ENCODE measurements around the gene FBXW4.
A peak's percentile ranks its signal among the peaks of the same experiment; 100 is the strongest.

Gene FBXW4

DNA sequence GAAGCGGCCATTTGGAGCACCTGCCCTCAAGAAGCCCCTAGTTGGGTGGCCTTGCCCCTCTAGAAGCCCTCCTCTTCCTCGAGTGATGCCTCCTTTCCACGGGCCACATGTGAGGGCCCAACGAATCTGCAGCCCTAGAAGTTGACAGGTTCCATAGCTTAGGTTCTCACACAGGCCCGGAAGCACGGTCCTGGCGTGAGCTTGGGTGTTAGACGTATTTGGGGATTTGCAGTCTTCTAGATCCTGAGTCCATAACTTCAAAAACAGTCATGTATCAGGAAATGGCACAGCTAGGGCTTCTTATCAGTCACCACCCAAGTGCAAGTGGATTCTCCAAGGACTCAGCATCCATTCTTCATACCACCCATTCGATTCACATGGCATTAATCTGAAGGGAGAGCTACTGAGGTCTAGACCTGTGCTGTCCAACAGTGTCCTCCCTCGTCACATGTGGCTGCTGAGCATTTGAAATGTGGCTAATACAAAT lies 477 bp upstream of the FBXW4 start:
- no peak for DNase-seq

DNA sequence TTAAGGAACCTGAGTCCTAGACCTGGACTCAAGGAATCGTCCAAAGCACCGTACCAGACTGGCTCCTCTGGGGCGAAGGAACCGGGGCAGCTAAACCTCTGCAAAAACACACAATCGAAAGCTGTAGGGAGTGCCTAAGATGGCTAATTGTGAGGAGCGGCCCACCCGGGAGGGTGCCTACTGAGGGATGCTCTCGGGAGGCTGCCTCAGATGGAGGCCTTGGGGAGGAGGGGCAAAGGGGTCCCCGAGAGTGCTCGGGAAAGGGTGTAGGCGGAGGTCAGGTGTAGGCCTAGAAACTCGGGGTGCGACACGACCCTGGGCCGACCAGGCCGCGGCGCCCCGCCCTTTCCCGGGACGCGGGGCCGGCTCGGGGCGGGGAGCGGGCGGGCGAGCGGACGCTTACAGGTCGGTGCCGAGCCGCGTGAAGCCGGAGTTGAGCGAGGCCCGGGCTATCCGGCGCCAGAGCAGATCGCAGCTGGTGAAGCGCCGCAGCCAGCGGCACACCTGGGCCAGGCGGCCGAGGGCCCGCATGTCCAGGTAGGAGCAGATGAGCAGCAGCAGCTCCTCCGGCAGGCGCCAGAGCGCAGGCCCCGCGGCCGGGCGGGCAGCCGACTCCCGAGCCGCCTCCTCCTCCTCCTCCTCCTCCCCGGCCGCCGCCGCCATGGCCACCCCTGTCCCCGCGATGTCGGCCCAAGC lies 844 bp downstream of the FBXW4 start:
- DNase-seq, result peak; percentile 68

DNA sequence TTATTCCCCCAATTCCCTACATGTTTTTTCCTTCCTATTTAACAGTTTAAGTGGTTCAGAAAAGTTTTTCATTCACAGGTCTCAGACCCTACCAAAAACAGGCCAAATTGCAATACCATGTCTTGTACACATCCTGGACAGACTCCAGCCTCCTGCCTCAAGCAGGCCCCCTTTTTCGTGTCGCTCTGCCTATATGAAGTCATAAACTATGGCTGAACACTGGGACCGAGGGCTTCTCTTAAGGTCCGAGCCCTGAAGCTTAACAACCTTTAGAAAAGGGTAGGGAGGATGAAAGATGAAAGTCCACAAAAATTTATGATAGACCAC lies 1.4 kb downstream of the FBXW4 start:
- no peak for DNase-seq

DNA sequence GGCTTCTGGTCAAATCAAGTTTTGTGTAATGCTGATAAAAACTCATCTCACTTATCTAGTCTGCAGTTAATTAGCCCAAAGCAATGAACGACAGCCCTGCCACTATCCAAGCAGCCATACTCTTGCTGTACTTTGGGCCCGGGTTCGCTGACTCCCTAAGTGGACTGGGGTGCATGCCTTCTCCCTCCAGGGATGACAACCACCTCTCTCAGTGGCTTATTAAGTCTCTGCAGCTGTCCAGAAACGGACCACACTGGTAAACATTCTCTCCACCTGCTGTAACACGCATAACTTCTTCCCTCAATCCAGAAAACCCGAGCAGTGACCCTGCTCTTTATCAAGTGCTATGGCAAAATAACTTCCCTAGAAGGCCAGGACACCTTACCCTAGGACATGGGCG lies 3.9 kb downstream of the FBXW4 start:
- DNase-seq, result no peak

DNA sequence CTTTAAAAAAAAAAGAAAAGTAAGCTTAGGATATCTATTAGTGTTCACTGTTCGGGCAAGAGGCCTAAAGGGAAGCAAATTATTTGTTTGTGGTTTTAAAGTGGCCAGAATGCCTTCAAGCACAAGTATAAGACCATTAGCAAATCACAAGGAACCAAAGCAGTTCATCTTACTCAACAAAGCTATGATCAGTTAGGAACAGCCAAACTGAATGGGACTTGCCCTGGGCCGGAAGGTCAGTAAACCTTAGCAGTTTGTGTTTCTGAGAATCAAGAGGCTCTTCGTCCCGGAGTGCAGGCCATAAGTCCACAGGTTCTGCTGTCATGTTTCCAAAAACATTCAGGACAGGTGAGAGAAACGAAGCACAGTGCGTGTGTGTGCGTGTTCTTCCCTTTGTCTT lies 4.5 kb downstream of the FBXW4 start:
- no peak for DNase-seq

DNA sequence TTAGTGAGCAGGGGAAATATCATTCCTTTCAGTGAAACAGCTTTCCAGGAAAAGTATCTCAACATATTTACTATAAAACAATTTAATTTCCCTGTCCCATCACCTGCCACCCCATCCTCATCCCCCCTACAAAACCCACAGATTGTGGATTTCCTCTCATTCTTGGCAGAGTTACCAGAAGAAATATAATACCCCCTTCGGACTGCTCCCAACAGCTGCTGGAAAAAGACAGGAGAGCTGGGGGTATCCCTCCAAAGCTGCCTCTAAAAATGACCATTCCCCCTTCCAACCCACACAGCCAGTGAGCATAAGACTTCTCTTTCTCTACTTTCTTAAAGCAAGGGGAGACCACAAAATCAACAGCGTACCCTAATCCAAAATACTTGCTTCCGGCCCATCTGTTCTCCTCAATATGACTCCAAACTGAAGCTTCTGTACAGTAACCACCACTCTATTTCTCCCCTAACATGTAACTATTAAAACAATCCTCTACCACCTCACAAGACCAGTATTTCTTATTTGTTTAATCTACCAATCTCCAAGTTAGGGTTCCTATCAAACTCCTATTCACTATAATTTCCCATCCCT lies 7.8 kb downstream of the FBXW4 start:
- no peak for DNase-seq

DNA sequence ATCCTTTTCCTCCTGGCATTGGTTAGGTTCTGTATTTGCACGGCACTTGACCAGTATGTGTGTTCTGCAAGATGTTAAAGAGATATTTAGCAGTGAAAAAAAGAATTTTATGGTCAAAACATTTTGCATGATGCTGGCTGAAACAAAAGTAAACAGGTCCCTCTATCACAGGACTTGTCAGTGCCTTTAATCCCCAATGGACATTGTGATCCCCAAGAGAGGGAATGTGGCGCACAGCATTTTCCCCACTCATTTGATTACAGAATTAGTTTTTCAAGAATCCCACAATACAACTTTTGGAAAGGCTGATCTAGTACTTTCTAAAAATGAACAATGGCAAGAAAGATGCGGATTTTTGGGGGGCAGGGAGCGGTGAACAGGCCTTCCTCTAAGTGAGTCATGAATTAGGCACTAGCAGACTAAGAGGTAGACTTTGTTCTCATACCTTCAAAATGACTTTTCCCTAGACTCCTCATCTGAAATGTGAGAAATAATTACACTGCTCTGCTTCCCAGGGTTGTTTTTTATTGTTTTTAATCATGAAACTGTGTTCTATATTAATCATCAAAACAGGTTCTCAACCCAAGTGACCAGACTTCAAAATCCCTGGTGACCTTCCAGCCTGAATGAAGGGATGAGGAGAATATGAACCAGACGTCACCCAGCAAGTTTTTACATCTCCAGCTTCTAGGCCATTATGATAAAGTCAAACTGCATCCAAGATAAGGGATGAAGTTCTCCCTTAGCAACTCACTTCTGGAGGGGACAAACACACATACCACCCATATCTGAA lies 8.6 kb downstream of the FBXW4 start:
- DNase-seq, result no peak

DNA sequence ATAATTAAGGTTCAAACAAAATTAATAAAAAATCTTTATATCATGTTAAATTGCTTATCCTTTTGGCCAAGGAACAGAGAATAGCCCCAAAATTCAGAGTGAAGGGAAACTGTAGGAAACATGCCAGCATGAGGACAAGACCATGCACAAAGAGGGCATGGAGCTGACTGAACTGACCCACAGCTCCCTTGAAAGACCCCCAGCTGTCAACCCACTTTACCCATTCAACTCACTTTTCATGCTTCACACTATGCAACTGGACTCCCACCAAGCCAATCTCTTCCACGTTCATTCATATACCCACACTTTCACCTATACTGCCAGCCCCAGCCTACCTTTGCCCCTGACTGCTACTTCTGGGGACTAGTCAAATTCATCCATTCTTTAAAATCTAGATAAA lies 10.2 kb downstream of the FBXW4 start:
- DNase-seq, result no peak

DNA sequence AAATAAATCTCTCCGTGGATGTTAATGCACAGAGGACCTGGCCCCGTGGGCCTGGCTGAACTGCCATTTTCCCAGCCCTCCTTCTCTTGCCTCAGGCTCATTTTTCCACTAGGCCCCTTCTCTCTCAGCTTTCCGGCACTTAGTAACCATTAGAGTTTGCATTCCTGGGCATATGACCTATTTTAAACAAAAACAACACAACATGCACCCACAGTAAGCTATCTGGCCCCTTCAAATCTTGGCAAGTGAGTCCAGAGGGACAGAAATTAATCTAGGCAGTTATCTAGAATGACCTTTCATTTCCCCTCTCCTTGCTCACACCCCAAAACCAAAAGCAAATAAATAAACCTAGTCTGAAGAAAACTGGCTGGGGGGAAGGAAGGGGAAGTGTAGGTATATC lies 11.7 kb downstream of the FBXW4 start:
- DNase-seq, result no peak

DNA sequence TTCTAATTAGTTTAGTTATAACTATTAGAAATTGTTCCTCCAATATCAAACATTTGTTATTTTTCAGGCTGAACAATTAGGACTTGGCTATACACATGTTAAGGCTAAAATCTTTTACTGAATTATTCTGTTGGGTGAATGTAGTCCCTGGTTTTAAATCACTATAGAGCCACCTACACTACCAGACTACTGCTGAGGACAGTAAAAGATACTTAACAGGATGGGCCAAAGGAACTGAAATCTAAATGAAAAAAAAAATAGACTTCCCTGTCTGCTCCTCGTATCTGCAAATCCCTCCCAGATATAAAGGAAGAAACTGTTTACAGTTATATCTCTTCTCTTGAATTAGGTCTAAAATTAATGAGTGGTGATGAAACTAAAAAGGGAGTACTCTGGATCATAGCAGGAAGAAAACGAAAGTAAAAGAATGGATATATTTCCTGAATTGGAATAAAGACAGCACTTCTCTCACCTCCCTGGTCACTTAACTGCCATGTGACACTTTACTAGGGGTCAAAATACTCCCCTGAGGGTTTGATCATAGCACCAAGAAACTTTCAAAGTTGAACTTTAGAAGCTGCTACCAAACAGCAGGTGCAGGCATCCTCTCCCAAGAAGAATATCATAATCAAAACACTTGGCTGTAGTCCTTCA lies 12.7 kb downstream of the FBXW4 start:
- no peak for DNase-seq

DNA sequence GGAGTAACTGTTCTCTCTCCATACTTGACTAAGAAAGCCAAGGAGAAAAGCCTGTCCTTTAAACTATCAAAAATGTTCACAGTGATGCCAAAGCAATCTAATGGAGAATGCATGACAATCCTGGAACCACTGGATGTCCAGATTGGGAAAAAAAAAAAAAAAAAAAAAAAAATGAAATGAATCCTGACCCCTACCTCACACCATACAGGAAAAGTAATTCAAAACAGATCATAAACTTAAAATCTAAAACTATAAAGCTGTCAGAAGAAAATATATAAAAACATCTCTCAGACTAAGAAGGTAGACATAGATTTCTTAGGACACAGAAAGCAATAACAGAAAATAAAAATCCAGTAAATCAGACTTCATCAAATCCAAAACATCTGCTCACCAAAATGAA lies 18.4 kb downstream of the FBXW4 start:
- no peak for DNase-seq

DNA sequence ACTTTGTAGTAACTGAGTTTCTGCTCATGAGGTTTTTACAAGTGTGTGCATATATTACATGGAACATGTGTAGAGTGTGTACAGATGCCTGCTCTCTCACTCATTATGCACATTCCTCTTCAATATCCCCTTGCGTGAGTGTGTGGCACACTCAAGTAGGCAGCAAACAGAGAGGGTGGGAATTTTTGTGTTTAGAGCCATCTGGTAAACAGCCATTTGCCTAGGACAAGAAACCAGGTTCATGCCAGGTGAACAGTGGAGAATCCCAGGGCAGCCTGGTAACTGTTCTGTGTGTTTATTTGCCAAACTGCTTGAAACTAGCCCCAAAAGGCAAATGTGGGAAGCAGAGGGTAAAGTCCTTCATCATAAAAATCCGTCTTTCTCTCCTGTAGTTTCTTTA lies 19.9 kb downstream of the FBXW4 start:
- no peak for DNase-seq

DNA sequence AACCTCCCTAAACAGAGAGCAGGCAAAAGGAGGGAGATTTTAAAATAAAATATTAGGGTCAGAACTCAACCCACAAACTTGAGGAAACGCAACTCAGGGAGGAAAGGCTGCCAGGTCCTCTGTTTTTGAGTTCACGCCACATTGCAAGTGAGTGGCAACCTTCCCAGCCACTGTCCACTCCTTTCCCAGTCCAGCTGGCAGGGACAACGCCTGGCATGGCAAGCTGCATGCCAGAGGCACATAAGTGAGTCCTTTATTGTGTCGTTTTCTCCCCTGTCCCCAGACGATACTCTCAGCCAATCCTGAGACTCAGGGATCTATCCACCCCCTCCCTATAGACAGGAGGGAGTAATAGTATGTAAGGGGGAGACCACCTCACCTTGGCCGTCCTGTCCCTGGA lies 22.4 kb downstream of the FBXW4 start:
- no peak for DNase-seq

DNA sequence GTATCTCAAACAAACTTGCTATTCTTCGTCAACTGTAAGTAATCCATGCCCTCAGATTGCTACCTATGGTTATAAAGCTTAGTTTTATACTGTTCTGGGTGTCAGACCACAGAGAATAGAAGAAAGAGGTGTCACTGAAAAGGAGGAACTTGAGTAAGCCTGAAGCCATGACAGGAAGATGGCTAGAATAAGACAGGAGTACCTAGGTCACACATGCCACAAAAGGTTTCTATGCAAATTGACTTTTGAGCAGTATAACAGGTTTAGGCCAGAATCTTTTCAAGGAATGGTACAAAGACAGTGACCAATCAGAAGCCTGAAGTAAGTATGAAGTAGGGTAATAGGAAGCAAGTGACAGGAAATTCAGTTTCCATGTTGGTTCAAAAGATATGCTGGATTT lies 23.5 kb downstream of the FBXW4 start:
- DNase-seq, result no peak

DNA sequence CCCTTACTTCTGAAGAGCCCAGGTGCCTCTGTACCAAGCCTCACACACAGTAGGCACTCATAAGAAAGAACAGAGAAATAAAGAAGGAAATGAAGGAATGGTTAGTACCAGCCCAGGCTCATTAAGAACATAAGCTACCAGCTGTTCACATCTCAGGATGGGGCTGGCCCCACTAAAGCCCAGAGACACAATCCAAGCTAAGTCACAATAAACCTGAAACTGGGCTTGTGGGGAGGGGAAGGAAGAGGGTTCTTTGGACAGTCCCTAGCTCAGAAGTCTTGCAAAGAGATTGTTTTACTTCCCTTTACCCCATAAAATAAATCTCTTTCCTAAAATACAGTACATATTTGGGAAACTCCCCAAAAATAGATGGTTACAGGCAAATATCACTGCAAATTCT lies 24.3 kb downstream of the FBXW4 start:
- no peak for DNase-seq

DNA sequence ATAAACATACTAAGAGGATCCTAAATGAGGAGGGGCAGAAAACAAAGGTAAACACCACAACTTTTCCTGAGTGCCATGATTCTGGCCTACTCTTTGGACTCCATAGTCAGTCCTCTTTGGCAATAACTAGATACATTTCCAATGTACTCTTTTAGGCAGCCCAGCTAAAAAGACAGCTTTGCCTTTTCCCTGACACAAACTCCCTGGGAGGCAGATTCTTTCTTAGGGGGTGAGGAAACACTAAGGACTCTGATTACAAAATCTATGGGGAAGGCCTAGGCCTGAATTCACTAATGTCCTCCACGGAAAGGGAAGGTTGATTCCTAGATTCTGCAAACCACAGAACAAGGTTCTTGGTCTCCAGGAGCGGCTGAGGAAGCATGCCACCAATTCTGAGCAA lies 25.8 kb downstream of the FBXW4 start:
- DNase-seq, result no peak

DNA sequence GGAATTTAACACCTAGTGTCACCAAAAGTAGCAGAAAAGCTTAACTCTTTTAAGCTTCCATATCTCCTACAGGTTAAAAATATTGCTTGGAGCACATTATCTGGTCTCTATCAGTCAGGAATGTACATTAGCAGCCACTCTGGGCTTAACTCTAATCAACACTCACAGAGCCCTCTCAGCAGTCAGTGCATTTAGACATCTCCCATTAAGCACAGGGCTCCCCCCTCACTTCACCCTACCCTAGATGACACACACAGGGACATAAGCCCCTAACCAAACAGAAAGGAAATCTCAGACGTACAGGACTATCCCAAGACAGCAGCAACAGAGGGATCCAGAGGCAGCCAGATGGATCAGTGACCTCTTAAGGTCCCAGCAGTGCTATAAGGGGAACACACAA lies 26.4 kb downstream of the FBXW4 start:
- no peak for DNase-seq

DNA sequence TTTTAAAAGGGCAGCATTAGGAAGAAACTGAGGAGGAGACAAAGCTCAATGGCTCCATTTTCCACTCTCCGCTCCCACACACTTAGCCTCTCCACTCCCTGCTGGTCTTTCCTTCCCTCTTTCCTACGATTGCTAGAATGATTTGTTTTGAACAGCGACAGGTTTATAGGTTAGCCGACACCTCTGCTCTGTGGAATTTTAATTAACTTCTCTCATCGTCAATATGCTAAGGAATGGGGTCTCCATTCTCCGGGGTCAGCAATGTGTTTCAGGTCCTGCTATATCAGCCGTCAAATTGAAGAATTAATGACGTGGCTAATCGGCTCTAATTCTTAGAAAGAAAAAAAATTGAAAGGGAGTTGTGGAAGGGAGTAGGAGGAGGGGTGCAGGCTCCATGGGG lies 28.9 kb downstream of the FBXW4 start:
- no peak for DNase-seq

DNA sequence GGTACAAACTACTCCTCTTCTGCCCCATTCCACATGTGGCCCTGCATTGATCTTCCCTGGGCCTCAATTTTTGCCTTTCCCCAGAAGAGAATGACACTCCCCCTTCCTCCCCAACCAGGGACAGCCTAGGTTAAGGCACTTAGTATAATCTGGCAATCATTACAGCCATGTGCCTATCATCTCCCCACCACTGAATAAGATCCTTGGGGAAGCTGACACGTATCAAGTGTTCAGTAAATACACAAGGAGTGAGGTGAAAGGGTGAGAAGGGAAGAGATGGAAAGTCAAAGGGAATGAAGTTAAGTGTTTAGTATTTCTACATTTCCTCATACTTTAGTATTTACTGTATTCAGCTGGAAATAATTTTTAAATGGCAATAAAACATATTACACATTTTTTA lies 31.9 kb downstream of the FBXW4 start:
- no peak for DNase-seq

DNA sequence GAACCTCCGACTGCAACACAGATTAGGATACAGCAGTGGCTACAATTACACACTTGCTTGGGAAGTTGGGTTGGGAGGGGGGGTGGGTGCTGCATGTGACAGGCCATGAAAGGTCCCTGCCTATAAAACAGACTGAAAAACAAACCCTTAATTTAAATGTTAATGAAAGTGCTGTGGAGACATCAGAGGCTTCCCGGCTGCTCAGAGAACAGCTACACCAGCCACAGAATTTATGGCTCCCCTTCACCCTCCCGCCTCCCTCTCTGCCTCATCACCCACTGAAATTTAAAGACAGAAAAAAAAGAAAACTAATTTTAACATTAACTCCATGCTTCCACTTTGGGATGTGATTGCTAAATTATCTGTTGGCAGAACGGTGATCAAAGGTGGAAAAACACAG lies 34.7 kb downstream of the FBXW4 start:
- DNase-seq, result no peak

DNA sequence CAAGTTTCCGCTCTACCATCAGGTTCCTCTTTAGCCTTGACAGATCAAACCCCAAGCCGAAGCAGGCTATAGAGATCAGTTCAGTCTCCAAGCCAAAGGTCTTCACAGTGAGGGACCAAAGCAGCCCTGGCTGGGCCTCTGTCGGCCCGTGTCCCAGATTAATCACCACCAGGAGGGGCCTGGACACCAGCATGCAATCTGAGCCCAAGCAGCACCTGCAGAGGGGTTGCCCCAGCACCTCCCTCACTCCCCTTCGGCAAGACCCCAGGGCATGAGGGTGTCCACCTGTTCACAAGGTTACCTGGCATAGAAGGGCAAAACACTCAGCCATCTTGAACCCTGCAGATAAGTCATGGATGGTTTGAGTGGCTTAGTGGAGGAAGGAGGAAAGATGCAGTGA lies 36.0 kb downstream of the FBXW4 start:
- no peak for DNase-seq

DNA sequence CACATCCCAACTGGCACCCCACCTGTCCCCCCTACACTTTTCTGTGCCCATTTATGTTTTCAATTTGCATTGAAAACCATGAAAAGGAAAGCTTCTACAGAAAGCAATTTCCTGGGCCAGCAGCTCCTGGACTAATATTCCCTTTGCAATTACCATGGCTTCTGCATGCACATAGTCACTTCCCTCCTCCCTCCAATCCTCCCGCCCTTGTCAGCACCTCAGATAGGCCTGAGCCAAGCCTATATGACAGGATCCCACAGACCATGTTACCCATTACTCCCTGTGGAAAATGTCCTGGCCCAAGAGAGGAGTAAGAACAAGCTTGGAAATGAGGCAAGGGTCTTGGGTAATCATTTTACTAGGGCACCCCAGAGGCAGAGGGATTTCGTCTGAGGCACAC lies 38.1 kb downstream of the FBXW4 start:
- DNase-seq, result no peak

DNA sequence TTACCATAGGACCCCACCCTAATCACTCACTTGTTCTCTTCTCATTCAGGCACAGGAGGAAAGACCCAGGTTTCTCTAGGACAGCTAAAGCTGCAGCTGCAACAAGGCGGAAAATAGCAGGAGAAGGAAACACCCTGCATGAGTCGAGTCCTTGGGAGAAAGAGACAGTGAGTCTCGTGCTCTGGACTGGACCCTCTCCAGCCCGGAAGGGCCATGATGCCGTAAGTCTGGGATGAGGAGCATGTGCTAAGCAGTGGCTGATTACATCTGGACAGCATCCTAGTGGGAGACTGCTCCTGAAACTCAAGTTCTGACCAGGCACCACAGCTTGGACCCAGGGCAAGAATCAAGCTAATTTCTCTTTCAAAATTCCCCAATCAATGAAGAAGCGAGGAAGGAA lies 39.4 kb downstream of the FBXW4 start:
- DNase-seq, result no peak

DNA sequence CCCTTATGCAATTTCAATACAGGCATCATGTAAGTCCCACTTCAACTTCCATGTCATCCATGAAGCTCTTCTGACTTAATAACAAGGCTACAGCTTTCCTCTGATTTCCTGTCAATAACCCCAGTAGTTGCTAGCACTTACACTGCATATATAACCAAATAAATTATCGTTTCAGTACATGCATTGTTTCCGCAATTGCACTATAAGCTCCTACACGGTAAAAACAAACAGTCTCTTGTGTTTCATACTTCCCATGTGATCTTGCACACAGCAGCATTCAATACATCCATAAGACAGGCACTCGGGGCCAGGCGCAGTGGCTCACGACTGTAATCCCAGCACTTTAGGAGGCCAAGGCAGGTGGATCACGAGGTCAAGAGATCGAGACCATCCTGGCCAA lies 41.4 kb downstream of the FBXW4 start:
- no peak for DNase-seq
